K562 (cell line): Measurements from ENCODE around the gene CARD10. TPM values are rescaled to one million over a fixed set of nuclear protein-coding genes. Genes with fewer than 3 reads are reported as not detected.
A peak's percentile ranks its signal among the peaks of the same experiment; 100 is the strongest.

Experiments
- ATAC-seq: fragments of 200-7000 bp; cut with Tn5 transposase; 3 replicates; pipeline ENCODE4 v1.9.1; 2020; ENCODE audit warnings: moderate library complexity
- BruUV-seq: library from RNA; stranded (reverse); fragments of 400-500 nt; replicated peaks from 2 replicates; lab custom pipeline; 2021; lab: Mats Ljungman, UMichigan
- CTCF ChIA-PET: fragments of 300-600 bp; formaldehyde crosslinking; extraction: SDS; loops from one replicate; lab custom pipeline; 2021; ENCODE audit warnings: low intra/inter-chr PET ratio; lab: Yijun Ruan, JAX
- POLR2A ChIA-PET: fragments of 300-600, 350-650 bp; sonication (Branson Sonifier 250); formaldehyde crosslinking; extraction: SDS; loops from one replicate; lab custom pipeline; 2021; ENCODE audit warnings: antibody characterized with exemption, inconsistent platforms; lab: Yijun Ruan, JAX
- DNase-seq, 4 experiments: peaks; one replicate each; pipeline versions ENCODE4 v3.0.0 to v3.0.0-alpha.2; 2011 to 2018; ENCODE audit warnings: low spot score in 3 of 4, mixed read lengths in 3 of 4; ENCODE audit errors: extremely low read depth in 1 of 4
- FAIRE-seq: peaks from 2 replicates; lab custom pipeline; 2011; peaks lifted over from hg19 to GRCh38; lab: Jason Lieb, UNC
- H2AFZ ChIP-seq: 2 replicates; pipeline ENCODE4 v1.6.0; 2011; ENCODE audit warnings: low read depth, low read length, control low read depth, inconsistent platforms
- H3K27ac ChIP-seq: fragments of 200-600 bp; 3 replicates; pipeline ENCODE4 v1.8.0; 2011; ENCODE audit warnings: low read depth, mild to moderate bottlenecking, control low read depth, inconsistent platforms, low read length, moderate library complexity, mixed read lengths; ENCODE audit errors: extremely low read depth
- H3K27me3 ChIP-seq, 2 experiments: fragments of 300-600 bp in 1 of 2; 2 replicates in 1 of 2; 3 replicates in 1 of 2; pipeline versions ENCODE4 v1.6.0 to v1.8.0; 2011; ENCODE audit warnings: inconsistent platforms in 2 of 2, low read length in 2 of 2, mild to moderate bottlenecking in 1 of 2, mixed read lengths in 1 of 2, moderate library complexity in 1 of 2; ENCODE audit not compliant: control insufficient read depth in 2 of 2, insufficient read depth in 2 of 2
- H3K36me3 ChIP-seq: fragments of 300-600 bp; 3 replicates; pipeline ENCODE4 v1.8.0; 2011; ENCODE audit warnings: mild to moderate bottlenecking, low read length, inconsistent platforms; ENCODE audit not compliant: control insufficient read depth, insufficient read depth
- H3K4me1 ChIP-seq, 2 experiments: fragments of 200-600 bp in 1 of 2; replicated peaks in 1 of 2; 2 replicates in 1 of 2; 3 replicates in 1 of 2; pipeline versions ENCODE4 v1.5.1 to v1.8.0; 2011; ENCODE audit warnings: inconsistent platforms in 2 of 2, low read length in 2 of 2, mild to moderate bottlenecking in 1 of 2, mixed read lengths in 1 of 2, moderate library complexity in 1 of 2; ENCODE audit not compliant: control insufficient read depth in 2 of 2, insufficient read depth in 2 of 2
- H3K4me2 ChIP-seq: 2 replicates; pipeline ENCODE4 v1.6.1; 2011; ENCODE audit warnings: low read length, control low read depth, inconsistent platforms, mixed read lengths; ENCODE audit not compliant: insufficient read depth
- H3K4me3 ChIP-seq: fragments of 200-600 bp; sonication (generic), shearing (Covaris generic); 2 replicates; pipeline ENCODE4 v1.5.1; 2016; ENCODE audit warnings: control low read depth, inconsistent platforms
- H3K79me2 ChIP-seq: fragments of 200-600 bp; 3 replicates; pipeline ENCODE4 v1.8.0; 2011; ENCODE audit warnings: low read length, inconsistent platforms; ENCODE audit not compliant: control insufficient read depth, insufficient read depth
- H3K9ac ChIP-seq, 2 experiments: 2 replicates each; pipeline versions ENCODE4 v1.6.0 to v1.6.1; 2011; ENCODE audit warnings: low read depth in 2 of 2, low read length in 2 of 2, control low read depth in 1 of 2, inconsistent platforms in 1 of 2, mild to moderate bottlenecking in 1 of 2, mixed read lengths in 1 of 2; ENCODE audit not compliant: insufficient read depth in 1 of 2
- H3K9me1 ChIP-seq: one replicate; pipeline ENCODE4 v1.6.0; 2011; ENCODE audit warnings: inconsistent platforms, mild to moderate bottlenecking, low read length, moderate library complexity; ENCODE audit not compliant: control insufficient read depth, insufficient read depth
- H3K9me3 ChIP-seq: replicated peaks from 2 replicates; pipeline ENCODE4 v1.5.1; 2011; ENCODE audit warnings: low read depth, low read length, inconsistent platforms; ENCODE audit not compliant: control insufficient read depth, insufficient read depth
- H4K20me1 ChIP-seq: replicated peaks from 2 replicates; pipeline ENCODE4 v1.6.1; 2011; ENCODE audit warnings: low read length, inconsistent platforms, mixed read lengths; ENCODE audit not compliant: control insufficient read depth, insufficient read depth
- FOSL1 ChIP-seq: fragments of 200-800 bp; sonication (Bioruptor generic); conservative IDR thresholded peaks from 2 replicates; pipeline ENCODE4 v1.6.1; 2016; ENCODE audit warnings: missing genetic modification characterization, missing compliant biosample characterization
- HNRNPK ChIP-seq: fragments of 200-400 bp; formaldehyde crosslinking; IDR thresholded peaks from one replicate; pipeline ENCODE4 v1.6.1; 2018; ENCODE audit warnings: mild to moderate bottlenecking, low read depth, low read length; ENCODE audit not compliant: poor library complexity, severe bottlenecking
- SPI1 ChIP-seq: IDR thresholded peaks from 2 replicates; pipeline ENCODE4 v1.6.1; 2011; ENCODE audit warnings: low read depth, low read length, control low read depth, borderline replicate concordance
- WGBS: fragments of 100-300 bp; shearing (Covaris generic); methylation state at CpG from one replicate; pipeline ENCODE4 v1.1.6; 2016; ENCODE audit warnings: low coverage, mixed read lengths; ENCODE audit not compliant: insufficient coverage; ENCODE audit errors: missing lambda C conversion rate; 5-methylcytosine and 5-hydroxymethylcytosine counted together
- in situ Hi-C: fragments of 300-500 bp; cut with MboI; formaldehyde crosslinking; loops from 4 replicates; pipeline ENCODE4 v1.15.0; 2018; ENCODE audit warnings: inconsistent platforms, mixed read lengths
- intact Hi-C: fragments of 100-400 bp; cut with micrococcal nuclease; formaldehyde crosslinking; loops from 2 replicates; pipeline ENCODE4 v1.14.2; 2022
- polyA plus RNA-seq, 8 experiments: library from polyadenylated mRNA; depleted of rRNA in 4 of 8; stranded (reverse) in 5 of 8; unstranded in 3 of 8; fragments of >200 nt; fragmentation: Nextera tagmentation in 2 of 8; fragmentation: Illumina TruSeq in 1 of 8; extraction: Ambion mirVana in 2 of 8; extraction: Trizol in 1 of 8; gene quantifications; 2 replicates each; pipeline versions ENCODE4 v1.2.1 to v1.2.3, GENCODE V29; 2011 to 2014; ENCODE audit warnings: inconsistent platforms in 1 of 8, missing spikeins in 1 of 8
- total RNA-seq, 7 experiments: library from RNA; depleted of rRNA in 6 of 7; stranded (reverse); fragments of >200 nt in 6 of 7; fragmentation: Illumina TruSeq in 2 of 7; extraction: Trizol in 2 of 7; gene quantifications; 2 replicates each; pipeline versions ENCODE4 v1.2.1 to v1.2.3, GENCODE V29; 2011 to 2021; ENCODE audit warnings: low replicate concordance in 1 of 7
- TF ChIP-seq, protein P1 (sequence below), 2 experiments: IDR thresholded peaks; 2 replicates each; pipeline ENCODE4 v1.6.1; 2011; ENCODE audit warnings: borderline replicate concordance in 1 of 2, control low read depth in 1 of 2, low read depth in 1 of 2, low read length in 1 of 2, mild to moderate bottlenecking in 1 of 2, mixed read lengths in 1 of 2, moderate library complexity in 1 of 2; ENCODE audit not compliant: insufficient read depth in 1 of 2, insufficient read length in 1 of 2, poor library complexity in 1 of 2, severe bottlenecking in 1 of 2; ENCODE audit errors: extremely low read depth in 1 of 2

The CARD10 gene
- total and polyA plus RNA-seq, 9 of the 15 experiments (the other 6 are each of a cell fraction or from before 2014, with no cell fraction given), result 0.13 to 5.8 (median 1.6) TPM

DNA sequence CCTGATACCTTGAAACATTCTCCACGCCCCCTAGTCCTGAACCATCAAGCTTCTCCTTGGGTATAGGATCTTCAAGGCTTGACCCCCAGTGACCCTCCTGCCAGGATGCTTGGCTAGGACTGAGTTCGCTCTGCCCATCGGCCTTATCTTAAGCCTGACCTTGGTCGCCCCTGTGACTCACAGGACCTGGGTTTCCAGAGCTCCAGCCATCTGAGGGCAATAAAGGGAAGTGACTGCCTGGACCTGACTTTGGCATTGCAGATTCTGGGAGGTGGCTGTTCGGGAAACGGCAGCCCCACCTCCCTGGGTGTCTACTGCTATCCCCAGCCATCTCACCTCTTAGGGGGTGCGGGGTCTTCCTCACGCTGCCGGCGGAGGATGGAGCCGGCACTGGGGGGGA is 15.4 kb downstream of the CARD10 start:
- Histone ChIP-seq H3K9me1 (no peaks in the 10 kb centered on the region), H3K4me3 (no peak overlapping the region)
- POLR2A ChIA-PET, result interaction anchor here (0.5 to 1.0 kb wide), 3 partner anchors 14 to 116 kb away, joined by 3 to 4 read pairs (median 3); partner anchors contain the start of gene CARD10
- no peak for ATAC-seq
- BruUV-seq, result no TSS peak
- no peak for TF ChIP-seq HNRNPK
- TF ChIP-seq, protein P1, sequence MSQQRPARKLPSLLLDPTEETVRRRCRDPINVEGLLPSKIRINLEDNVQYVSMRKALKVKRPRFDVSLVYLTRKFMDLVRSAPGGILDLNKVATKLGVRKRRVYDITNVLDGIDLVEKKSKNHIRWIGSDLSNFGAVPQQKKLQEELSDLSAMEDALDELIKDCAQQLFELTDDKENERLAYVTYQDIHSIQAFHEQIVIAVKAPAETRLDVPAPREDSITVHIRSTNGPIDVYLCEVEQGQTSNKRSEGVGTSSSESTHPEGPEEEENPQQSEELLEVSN (IDR thresholded peaks at IDR 0.05; ENCODE audit: borderline replicate concordance in 1 of 2, extremely low read depth in 1 of 2, insufficient read depth in 1 of 2, insufficient read length in 1 of 2, low read depth in 1 of 2, low read length in 1 of 2, poor library complexity in 1 of 2, severe bottlenecking in 1 of 2), result no peak
- TF ChIP-seq FOSL1 (tag), result peak; percentile 72
- peak; percentile 51 for TF ChIP-seq SPI1
- TF ChIP-seq, all 486 proteins: peak for 2
- Histone ChIP-seq H3K9ac (no peak overlapping the region; a peak in 1 of 4 replicates), H3K36me3 (peaks cover 5% of the 10 kb centered on the region; the same call in 1 of the 3 replicates), H2AFZ (no peak overlapping the region), H3K79me2 (no peaks in the 10 kb centered on the region), H3K9me3 (no peaks in the 10 kb centered on the region), H3K27ac (no peak overlapping the region), H4K20me1 (no peaks in the 10 kb centered on the region), H3K4me2 (no peak overlapping the region), H3K27me3 (no peaks in the 10 kb centered on the region), H3K4me1 (peaks cover 17 to 41% of the 10 kb centered on the region in 2 experiments)
- DNase-seq (no peak), FAIRE-seq (no peak)
- 58% methylated on average over 5 of the region's 11 CpGs for WGBS
- in situ Hi-C loops, result no loop called here
- intact Hi-C loops, result no loop called here
- CTCF ChIA-PET, result no interaction called here
